A549 (cell line): ENCODE measurements around the gene MAPK6. TPM values are rescaled to one million over a fixed set of nuclear protein-coding genes. Genes with fewer than 3 reads are reported as not detected.

Source experiments
- ATAC-seq, 2 experiments: fragments of 200-7000 bp in 1 of 2; fragments of >200 bp in 1 of 2; cut with Nextera tagmentation in 1 of 2; cut with Tn5 transposase in 1 of 2; 3 replicates each; pipeline versions ENCODE4 v1.8.0 to v1.9.1; 2018 to 2020; ENCODE audit warnings: mild to moderate bottlenecking in 1 of 2, moderate library complexity in 1 of 2
- CTCF ChIA-PET: fragments of 300-600 bp; sonication (Branson Sonifier 250); formaldehyde crosslinking; extraction: SDS; loops from one replicate; lab custom pipeline; 2021; ENCODE audit warnings: antibody characterized with exemption, inconsistent platforms; lab: Yijun Ruan, JAX
- POLR2A ChIA-PET: fragments of 350-600 bp; formaldehyde crosslinking; extraction: SDS; loops from one replicate; lab custom pipeline; 2021; ENCODE audit warnings: antibody characterized with exemption, inconsistent platforms; lab: Yijun Ruan, JAX
- DNase-seq, 2 experiments: peaks; one replicate each; pipeline versions ENCODE4 v3.0.0 to v3.0.0-alpha.2; 2011 to 2016; ENCODE audit warnings: low read depth in 1 of 2, low spot score in 1 of 2
- FAIRE-seq: peaks from 2 replicates; lab custom pipeline; 2011; peaks lifted over from hg19 to GRCh38; lab: Jason Lieb, UNC
- H3K27ac ChIP-seq, 2 experiments: fragments of >200 bp; sonication (Bioruptor Twin); formaldehyde crosslinking; 3 replicates each; pipeline ENCODE4 v1.5.1; 2016 to 2017
- H3K4me1 ChIP-seq: fragments of >200 bp; sonication (Bioruptor Twin); formaldehyde crosslinking; 3 replicates; pipeline ENCODE4 v1.6.1; 2016
- H3K4me2 ChIP-seq: fragments of >200 bp; sonication (Bioruptor Twin); formaldehyde crosslinking; 3 replicates; pipeline ENCODE4 v1.6.1; 2016
- H3K4me3 ChIP-seq: fragments of >200 bp; sonication (Bioruptor Twin); formaldehyde crosslinking; 3 replicates; pipeline ENCODE4 v1.5.1; 2016
- H3K9me3 ChIP-seq: fragments of >200 bp; sonication (Bioruptor Twin); formaldehyde crosslinking; 3 replicates; pipeline ENCODE4 v1.6.1; 2016
- BHLHE40 ChIP-seq: IDR thresholded peaks from 2 replicates; pipeline ENCODE4 v1.6.1; 2012; ENCODE audit warnings: low read depth, low read length, inconsistent platforms
- CEBPB ChIP-seq, 2 experiments: fragments of >200 bp in 1 of 2; sonication (Bioruptor Twin) in 1 of 2; formaldehyde crosslinking in 1 of 2; IDR thresholded peaks; 2 replicates each; pipeline ENCODE4 v1.6.1; 2012 to 2016
- EHF ChIP-seq: fragments of 250-450 bp; sonication (Bioruptor Pico); IDR thresholded peaks from 2 replicates; pipeline ENCODE4 v1.5.0; 2020; ENCODE audit warnings: mild to moderate bottlenecking
- EHMT2 ChIP-seq: fragments of 200-600 bp; sonication (generic); IDR thresholded peaks from 2 replicates; pipeline ENCODE4 v1.6.1; 2016; ENCODE audit warnings: antibody characterized with exemption, low read depth, mild to moderate bottlenecking, moderate library complexity
- EP300 ChIP-seq, 2 experiments: fragments of >200 bp; sonication (Bioruptor Twin); formaldehyde crosslinking; IDR thresholded peaks; 2 replicates in 1 of 2; 3 replicates in 1 of 2; pipeline ENCODE4 v1.6.1; 2016 to 2017
- HEYL ChIP-seq: fragments of 250-450 bp; sonication (Bioruptor Pico); IDR thresholded peaks from 2 replicates; pipeline ENCODE4 v1.8.0; 2021; ENCODE audit warnings: mild to moderate bottlenecking, moderate library complexity
- HOXB13 ChIP-seq: fragments of 250-450 bp; sonication (Bioruptor Pico); IDR thresholded peaks from 2 replicates; pipeline ENCODE4 v1.5.0; 2020; ENCODE audit warnings: low read depth, mild to moderate bottlenecking, moderate library complexity
- HOXB5 ChIP-seq: fragments of 250-450 bp; sonication (Bioruptor Pico); IDR thresholded peaks from 2 replicates; pipeline ENCODE4 v1.5.0; 2020; ENCODE audit warnings: mild to moderate bottlenecking, moderate library complexity
- KDM5A ChIP-seq: fragments of 200-600 bp; sonication (generic); IDR thresholded peaks from 2 replicates; pipeline ENCODE4 v1.6.1; 2016; ENCODE audit warnings: antibody characterized with exemption, mild to moderate bottlenecking
- MAFK ChIP-seq: fragments of 450-650 bp; IDR thresholded peaks from 2 replicates; pipeline ENCODE4 v1.6.1; 2014; ENCODE audit not compliant: partially characterized antibody
- PBX3 ChIP-seq: IDR thresholded peaks from 2 replicates; pipeline ENCODE4 v1.6.1; 2012
- POLR2A ChIP-seq: IDR thresholded peaks from 2 replicates; pipeline ENCODE4 v1.6.1; 2012; ENCODE audit warnings: mild to moderate bottlenecking, low read length
- RARB ChIP-seq: fragments of 250-450 bp; sonication (Bioruptor Pico); IDR thresholded peaks from 2 replicates; pipeline ENCODE4 v1.8.0; 2021; ENCODE audit warnings: mild to moderate bottlenecking, moderate library complexity
- RNF2 ChIP-seq: fragments of 200-600 bp; sonication (generic); IDR thresholded peaks from 2 replicates; pipeline ENCODE4 v1.6.1; 2016; ENCODE audit warnings: low read depth, mild to moderate bottlenecking, antibody characterized with exemption, moderate library complexity, borderline replicate concordance
- SREBF2 ChIP-seq: fragments of 450-650 bp; IDR thresholded peaks from 2 replicates; pipeline ENCODE4 v1.6.1; 2014; ENCODE audit warnings: mild to moderate bottlenecking, moderate library complexity
- TFCP2L1 ChIP-seq: fragments of 250-450 bp; sonication (Bioruptor Pico); IDR thresholded peaks from 2 replicates; pipeline ENCODE4 v1.5.0; 2021; ENCODE audit warnings: mild to moderate bottlenecking
- TP53 ChIP-seq: fragments of 250-450 bp; sonication (Bioruptor Pico); IDR thresholded peaks from 2 replicates; pipeline ENCODE4 v1.5.0; 2021; ENCODE audit warnings: mild to moderate bottlenecking, moderate library complexity
- ZC3H11A ChIP-seq: fragments of 450-650 bp; IDR thresholded peaks from 2 replicates; pipeline ENCODE4 v1.6.1; 2014; ENCODE audit warnings: antibody characterized with exemption, mild to moderate bottlenecking
- ZFP36 ChIP-seq: fragments of 450-650 bp; IDR thresholded peaks from 2 replicates; pipeline ENCODE4 v1.6.1; 2014; ENCODE audit warnings: borderline replicate concordance; ENCODE audit not compliant: partially characterized antibody
- ZSCAN20 ChIP-seq: fragments of 250-450 bp; sonication (Bioruptor Pico); IDR thresholded peaks from 2 replicates; pipeline ENCODE4 v1.8.0; 2022; ENCODE audit warnings: mild to moderate bottlenecking, moderate library complexity
- WGBS: methylation state at CpG from one replicate; pipeline ENCODE4 v1.1.6; 2017; ENCODE audit errors: missing lambda C conversion rate; 5-methylcytosine and 5-hydroxymethylcytosine counted together
- polyA plus RNA-seq, 4 experiments: library from polyadenylated mRNA; depleted of rRNA in 3 of 4; stranded (reverse); fragments of >200 nt; fragmentation: RNase III in 1 of 4; extraction: RNeasy Plus Mini Kit Qiagen cat#74134 plus additional on column Dnase treatment in 1 of 4; gene quantifications; 2 replicates in 3 of 4; 3 replicates in 1 of 4; pipeline ENCODE4 v1.2.3, GENCODE V29; 2011 to 2017
- TF ChIP-seq, protein P1 (sequence below): fragments of 250-450 bp; sonication (Bioruptor Pico); IDR thresholded peaks from 2 replicates; pipeline ENCODE4 v1.5.0; 2020; ENCODE audit warnings: low read depth, mild to moderate bottlenecking, moderate library complexity
- TF ChIP-seq, protein P2 (sequence below): fragments of >200 bp; sonication (Bioruptor Twin); formaldehyde crosslinking; IDR thresholded peaks from 3 replicates; pipeline ENCODE4 v1.5.1; 2016

Gene MAPK6
- polyA plus RNA-seq, 2 of the 4 experiments (the other 2 are of a cell fraction) = 49.1 to 126 TPM

DNA sequence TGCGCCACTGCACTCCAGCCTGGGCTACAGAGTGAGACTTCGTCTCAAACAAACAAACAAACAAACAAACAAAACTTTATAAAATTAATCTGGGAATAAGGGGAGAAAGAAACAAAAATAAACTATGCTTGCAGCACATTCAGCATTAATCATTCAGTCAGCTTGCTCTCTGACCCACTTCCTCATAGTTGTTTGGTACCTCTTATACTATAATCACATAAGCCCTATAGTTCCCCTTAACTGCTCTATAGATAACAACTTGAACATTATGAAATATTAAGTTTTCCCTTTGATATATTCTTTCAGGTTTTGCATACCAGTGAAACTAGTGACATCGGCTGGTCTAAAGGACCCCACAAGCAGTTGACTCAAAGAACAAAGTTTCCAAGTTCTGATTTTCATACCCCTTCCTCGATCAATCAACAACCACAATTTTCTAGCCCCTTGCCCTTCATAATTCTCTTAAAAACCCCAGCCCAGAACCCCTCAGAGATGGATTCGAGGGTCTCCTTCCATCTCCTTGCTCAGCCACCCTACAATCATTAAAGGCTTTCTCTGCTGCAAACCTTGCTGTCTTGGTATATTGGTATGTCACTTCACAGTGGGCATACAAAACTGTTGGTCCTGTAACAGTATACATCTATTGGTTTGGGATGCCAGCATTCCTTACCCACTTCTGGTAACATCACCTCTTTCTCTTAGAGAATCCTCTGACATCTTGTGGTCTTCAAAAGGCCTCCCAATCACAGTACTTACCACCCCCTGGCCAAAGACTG is 67.2 kb downstream of the MAPK6 start:
- no peak for FAIRE-seq

GRCh38 chr15:52090193-52090592 is 71.2 kb downstream of the MAPK6 start:
- H3K9me3 ChIP-seq = peaks cover 40% of the 10 kb centered on the region
- ChIA-PET POLR2A (no interaction called here), CTCF (interaction anchor here (4.7 kb wide), 1 partner anchor 10 kb away, joined by 39 read pairs; no protein-coding TSS in a partner anchor)
- no peak for ATAC-seq
- no peak for DNase-seq
- TF ChIP-seq POLR2A = no peak
- TF ChIP-seq RARB (CRISPR knock-in tag) = 0 out of 2 replicates have a peak, but pooled peaks have one; percentile 48
- TF ChIP-seq KDM5A = no peak
- H3K4me1 ChIP-seq = peaks cover 28% of the 10 kb centered on the region
- no peak overlapping the region for H3K27ac ChIP-seq
- no peak overlapping the region for H3K4me3 ChIP-seq
- no peak for FAIRE-seq
- no peak overlapping the region for H3K4me2 ChIP-seq

More for the DNA sequence above, 67.2 kb downstream of the MAPK6 start:
- H3K4me3 ChIP-seq = no peak overlapping the region
- no peaks in the 10 kb centered on the region for H3K4me1 ChIP-seq
- no peak overlapping the region for H3K4me2 ChIP-seq
- no peak for DNase-seq
- peaks cover 41% of the 10 kb centered on the region for H3K9me3 ChIP-seq
- no peak overlapping the region for H3K27ac ChIP-seq
- CTCF ChIA-PET = no interaction called here
- no peak for ATAC-seq
- 54% methylated on average over 5 of the region's 5 CpGs for WGBS
- POLR2A ChIA-PET = no interaction called here
- TF ChIP-seq, protein P1, sequence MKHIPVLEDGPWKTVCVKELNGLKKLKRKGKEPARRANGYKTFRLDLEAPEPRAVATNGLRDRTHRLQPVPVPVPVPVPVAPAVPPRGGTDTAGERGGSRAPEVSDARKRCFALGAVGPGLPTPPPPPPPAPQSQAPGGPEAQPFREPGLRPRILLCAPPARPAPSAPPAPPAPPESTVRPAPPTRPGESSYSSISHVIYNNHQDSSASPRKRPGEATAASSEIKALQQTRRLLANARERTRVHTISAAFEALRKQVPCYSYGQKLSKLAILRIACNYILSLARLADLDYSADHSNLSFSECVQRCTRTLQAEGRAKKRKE = no peak
- peak; percentile 52; the same call in 1 of the 2 replicates for TF ChIP-seq KDM5A

DNA sequence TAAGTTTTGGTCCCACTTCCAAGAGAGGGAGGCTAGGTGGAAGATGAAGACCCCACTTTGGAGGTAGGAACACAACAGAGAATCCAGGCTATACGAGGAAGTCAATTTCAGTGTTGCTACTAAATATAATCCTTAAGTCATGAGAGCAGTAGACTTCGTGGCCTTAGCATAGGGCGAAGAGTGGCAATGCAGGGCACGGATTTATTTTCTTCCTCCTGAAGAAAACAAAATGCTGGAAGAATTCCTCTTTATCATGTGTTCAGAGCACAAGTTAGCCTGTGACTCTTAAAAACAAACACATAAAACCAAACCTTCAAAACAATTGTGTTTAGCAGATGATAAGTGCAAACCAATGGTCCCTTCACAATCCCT is 74.1 kb downstream of the MAPK6 start:
- CTCF ChIA-PET = interaction anchor here (4.7 kb wide), 1 partner anchor 13 kb away, joined by 39 read pairs; no protein-coding TSS in a partner anchor
- H3K9me3 ChIP-seq = peaks cover 18% of the 10 kb centered on the region; the same call in 2 of the 3 replicates
- ATAC-seq (peak; percentile 2 to 13; a peak in 3 of 6 replicates), DNase-seq (no peak), FAIRE-seq (no peak)
- H3K4me2 ChIP-seq = peak overlapping the region; percentile 67
- H3K4me3 ChIP-seq = no peak overlapping the region
- peak; percentile 81; the same call in 1 of the 2 replicates for TF ChIP-seq HOXB13 (CRISPR knock-in tag)
- TF ChIP-seq ZFP36 = no peak
- peak; percentile 59; the same call in 1 of the 2 replicates for TF ChIP-seq HEYL
- no peak for TF ChIP-seq POLR2A
- TF ChIP-seq TP53 = 0 out of 2 replicates have a peak, but pooled peaks have one; percentile 7
- peak; percentile 51; the same call in 1 of the 2 replicates for TF ChIP-seq ZSCAN20 (CRISPR knock-in tag)
- TF ChIP-seq, protein P1 = peak; percentile 74
- 0 out of 2 replicates have a peak, but pooled peaks have one; percentile 53 for TF ChIP-seq HOXB5 (CRISPR knock-in tag)
- WGBS = 55% methylated on average over 4 of the region's 4 CpGs
- POLR2A ChIA-PET = no interaction called here
- H3K4me1 ChIP-seq = peaks cover 43% of the 10 kb centered on the region
- H3K27ac ChIP-seq = peak overlapping the region; percentile 83 to 91

GRCh38 chr15:52093539-52094510 is 74.8 kb downstream of the MAPK6 start:
- POLR2A ChIA-PET = interaction anchor here (1.0 kb wide), 1 partner anchor 86 kb away, joined by 4 read pairs; no protein-coding TSS in a partner anchor
- FAIRE-seq (peak; percentile 90), DNase-seq (peak; percentile 46 to 86), ATAC-seq (peak; percentile 81 to 84)
- peak overlapping the region; percentile 83 to 91 for H3K27ac ChIP-seq
- 37% methylated on average over 12 of the region's 12 CpGs for WGBS
- H3K4me3 ChIP-seq = no peak overlapping the region
- CTCF ChIA-PET = interaction anchor here (0.9 to 1.9 kb wide), 7 partner anchors 15 to 107 kb away, joined by 3 to 15 read pairs (median 4); no protein-coding TSS in a partner anchor
- peak overlapping the region; percentile 67 for H3K4me2 ChIP-seq
- peaks cover 43% of the 10 kb centered on the region for H3K4me1 ChIP-seq
- H3K9me3 ChIP-seq = peaks cover 14% of the 10 kb centered on the region; the same call in 2 of the 3 replicates
- no peak for TF ChIP-seq RNF2
- TF ChIP-seq, protein P2, sequence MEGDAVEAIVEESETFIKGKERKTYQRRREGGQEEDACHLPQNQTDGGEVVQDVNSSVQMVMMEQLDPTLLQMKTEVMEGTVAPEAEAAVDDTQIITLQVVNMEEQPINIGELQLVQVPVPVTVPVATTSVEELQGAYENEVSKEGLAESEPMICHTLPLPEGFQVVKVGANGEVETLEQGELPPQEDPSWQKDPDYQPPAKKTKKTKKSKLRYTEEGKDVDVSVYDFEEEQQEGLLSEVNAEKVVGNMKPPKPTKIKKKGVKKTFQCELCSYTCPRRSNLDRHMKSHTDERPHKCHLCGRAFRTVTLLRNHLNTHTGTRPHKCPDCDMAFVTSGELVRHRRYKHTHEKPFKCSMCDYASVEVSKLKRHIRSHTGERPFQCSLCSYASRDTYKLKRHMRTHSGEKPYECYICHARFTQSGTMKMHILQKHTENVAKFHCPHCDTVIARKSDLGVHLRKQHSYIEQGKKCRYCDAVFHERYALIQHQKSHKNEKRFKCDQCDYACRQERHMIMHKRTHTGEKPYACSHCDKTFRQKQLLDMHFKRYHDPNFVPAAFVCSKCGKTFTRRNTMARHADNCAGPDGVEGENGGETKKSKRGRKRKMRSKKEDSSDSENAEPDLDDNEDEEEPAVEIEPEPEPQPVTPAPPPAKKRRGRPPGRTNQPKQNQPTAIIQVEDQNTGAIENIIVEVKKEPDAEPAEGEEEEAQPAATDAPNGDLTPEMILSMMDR = no peak
- peak; percentile 9; the same call in 1 of the 2 replicates for TF ChIP-seq ZC3H11A
- TF ChIP-seq EHF (CRISPR knock-in tag) = no peak
- 0 out of 2 replicates have a peak, but pooled peaks have one; percentile 12 for TF ChIP-seq TFCP2L1
- no peak for TF ChIP-seq KDM5A
- TF ChIP-seq SREBF2 = no peak
- TF ChIP-seq BHLHE40 = no peak
- peak in 1 of 2 experiments; percentile 74; a peak in 2 of 4 replicates for TF ChIP-seq CEBPB (IDR thresholded peaks at IDR 0.05)
- TF ChIP-seq MAFK = peak; percentile 95
- TF ChIP-seq PBX3 = no peak
- TF ChIP-seq EP300 (IDR thresholded peaks at IDR 0.05) = peak; percentile 63 to 79; a peak in 2 of 5 replicates
- no peak for TF ChIP-seq HEYL
- TF ChIP-seq EHMT2 = no peak
- TF ChIP-seq ZSCAN20 (CRISPR knock-in tag) = no peak
